Vagina (tissue), 2 donors: Measurements from ENCODE around the gene MRFAP1L1. TPM values are rescaled to one million over a fixed set of nuclear protein-coding genes. Genes with fewer than 3 reads are reported as not detected.
"Not testable (repeated sequence)": the region's sequence is repeated elsewhere in the genome, so short reads cannot be mapped to it uniquely, and the experiment has no call there.

Experiments
- DNase-seq, 2 donors: peaks; one replicate each; pipeline ENCODE4 v3.0.0-alpha.2; 2017; ENCODE audit errors: extremely low spot score in 2 of 2
- H3K27ac ChIP-seq: fragments of 200-600 bp; sonication (generic); one replicate; pipeline ENCODE4 v1.5.1; 2019
- H3K27me3 ChIP-seq: fragments of 200-600 bp; sonication (generic); one replicate; pipeline ENCODE4 v1.5.1; 2019
- H3K36me3 ChIP-seq, 2 donors: fragments of 200-600 bp; sonication (generic); one replicate each; pipeline ENCODE4 v1.5.1; 2017 to 2019
- H3K4me1 ChIP-seq: fragments of 200-600 bp; sonication (generic); one replicate; pipeline ENCODE4 v1.5.1; 2019
- H3K4me3 ChIP-seq, 2 donors: fragments of 200-600 bp; sonication (generic); 1 replicate in 1 of 2; 2 replicates in 1 of 2; pipeline ENCODE4 v1.5.1; 2016 to 2019
- H3K9me3 ChIP-seq: fragments of 200-600 bp; sonication (generic); one replicate; pipeline ENCODE4 v1.5.1; 2019
- POLR2A ChIP-seq, 2 donors: fragments of 450-650 bp; IDR thresholded peaks; one replicate each; pipeline ENCODE4 v1.6.1; 2017; ENCODE audit warnings: antibody characterized with exemption in 2 of 2, mild to moderate bottlenecking in 2 of 2, moderate library complexity in 2 of 2
- POLR2AphosphoS5 ChIP-seq, 2 donors: sonication (generic); formaldehyde crosslinking; IDR thresholded peaks; one replicate each; pipeline ENCODE4 v1.9.0; 2017; ENCODE audit warnings: antibody characterized with exemption in 2 of 2, mild to moderate bottlenecking in 2 of 2, low read depth in 1 of 2; ENCODE audit not compliant: insufficient read depth in 1 of 2
- intact Hi-C: fragments of 100-400 bp; cut with DNase I; formaldehyde crosslinking; loops from one replicate; pipeline ENCODE4 v1.15.1; 2023
- total RNA-seq: library from RNA; depleted of rRNA; stranded (reverse); fragments of >200 nt; gene quantifications from one replicate; pipeline ENCODE4 v1.2.3, GENCODE V29; 2016
- TF ChIP-seq, protein P1 (sequence below), 3 experiments: fragments of 450-650 bp in 2 of 3; fragments of 200-600 bp in 1 of 3; sonication (generic) in 1 of 3; IDR thresholded peaks; one replicate each; pipeline ENCODE4 v1.5.1; 2017 to 2019; ENCODE audit warnings: antibody characterized with exemption in 3 of 3, mild to moderate bottlenecking in 2 of 3, moderate library complexity in 2 of 3

Gene MRFAP1L1
- 73.9 TPM for total RNA-seq

DNA sequence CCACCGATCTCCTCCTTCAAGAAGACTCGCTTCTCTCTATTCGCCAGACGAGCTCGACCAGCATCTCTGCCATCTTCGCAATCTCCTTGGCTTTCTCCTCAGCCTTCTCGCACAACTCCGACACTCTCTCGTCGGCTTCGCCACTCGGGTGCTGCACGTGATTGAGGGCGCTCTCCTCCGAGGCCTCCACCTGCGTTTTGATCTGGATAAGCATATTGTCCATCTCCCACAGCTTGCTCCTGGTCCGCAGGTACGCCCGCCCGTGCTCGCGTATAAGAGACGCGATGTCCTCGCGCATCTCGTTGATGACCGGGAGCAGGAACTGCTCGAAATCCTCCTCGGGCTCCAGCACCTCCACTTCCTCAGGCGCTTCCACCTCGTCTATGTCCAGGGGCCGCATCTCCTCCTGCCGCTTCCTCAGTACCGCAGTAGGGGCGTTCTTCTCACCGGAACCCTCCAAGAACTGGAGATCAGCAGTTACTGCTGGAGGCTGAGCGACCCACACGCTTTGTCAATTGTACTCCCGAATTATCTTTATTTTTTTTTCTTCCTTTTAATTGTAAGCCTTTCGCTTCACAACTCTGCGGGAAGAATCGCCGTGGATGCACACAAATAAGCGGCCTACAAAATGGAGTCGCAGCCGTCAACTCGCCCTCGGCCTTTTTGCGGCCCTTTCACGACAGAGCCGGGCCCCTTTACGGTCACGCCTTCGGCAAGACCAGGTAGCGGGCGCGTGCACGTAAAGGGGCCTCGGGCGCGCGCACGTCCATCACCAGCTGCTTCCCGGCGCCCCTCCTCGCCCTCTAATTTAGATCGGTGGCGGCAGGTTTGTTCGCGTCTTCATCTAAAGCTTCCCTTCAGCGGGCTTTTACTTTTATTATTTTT is at the start of gene MRFAP1L1:
TSS of gene MRFAP1L1 (minus strand) at position 636 of the 885 bp plus-strand sequence. CDS start at position 400, 236 bp downstream.
- no peaks in the 10 kb centered on the region for H3K9me3 ChIP-seq
- peaks cover 47% of the 10 kb centered on the region for H3K4me1 ChIP-seq
- TF ChIP-seq, protein P1, sequence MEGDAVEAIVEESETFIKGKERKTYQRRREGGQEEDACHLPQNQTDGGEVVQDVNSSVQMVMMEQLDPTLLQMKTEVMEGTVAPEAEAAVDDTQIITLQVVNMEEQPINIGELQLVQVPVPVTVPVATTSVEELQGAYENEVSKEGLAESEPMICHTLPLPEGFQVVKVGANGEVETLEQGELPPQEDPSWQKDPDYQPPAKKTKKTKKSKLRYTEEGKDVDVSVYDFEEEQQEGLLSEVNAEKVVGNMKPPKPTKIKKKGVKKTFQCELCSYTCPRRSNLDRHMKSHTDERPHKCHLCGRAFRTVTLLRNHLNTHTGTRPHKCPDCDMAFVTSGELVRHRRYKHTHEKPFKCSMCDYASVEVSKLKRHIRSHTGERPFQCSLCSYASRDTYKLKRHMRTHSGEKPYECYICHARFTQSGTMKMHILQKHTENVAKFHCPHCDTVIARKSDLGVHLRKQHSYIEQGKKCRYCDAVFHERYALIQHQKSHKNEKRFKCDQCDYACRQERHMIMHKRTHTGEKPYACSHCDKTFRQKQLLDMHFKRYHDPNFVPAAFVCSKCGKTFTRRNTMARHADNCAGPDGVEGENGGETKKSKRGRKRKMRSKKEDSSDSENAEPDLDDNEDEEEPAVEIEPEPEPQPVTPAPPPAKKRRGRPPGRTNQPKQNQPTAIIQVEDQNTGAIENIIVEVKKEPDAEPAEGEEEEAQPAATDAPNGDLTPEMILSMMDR (IDR thresholded peaks at IDR 0.05), result no peak
- TF ChIP-seq POLR2AphosphoS5 (IDR thresholded peaks at IDR 0.05; ENCODE audit: insufficient read depth in 1 of 2, low read depth in 1 of 2), result peak; percentile 88 to 98
- no peak for TF ChIP-seq POLR2A (IDR thresholded peaks at IDR 0.05)
- no peaks in the 10 kb centered on the region for H3K36me3 ChIP-seq
- H3K27me3 ChIP-seq, result no peaks in the 10 kb centered on the region
- H3K27ac ChIP-seq, result peak within 1 kb of the TSS; percentile 82
- DNase-seq, result no peak
- intact Hi-C loops, result no loop called here
- peak within 1 kb of the TSS; percentile 83 to 84 for H3K4me3 ChIP-seq

DNA sequence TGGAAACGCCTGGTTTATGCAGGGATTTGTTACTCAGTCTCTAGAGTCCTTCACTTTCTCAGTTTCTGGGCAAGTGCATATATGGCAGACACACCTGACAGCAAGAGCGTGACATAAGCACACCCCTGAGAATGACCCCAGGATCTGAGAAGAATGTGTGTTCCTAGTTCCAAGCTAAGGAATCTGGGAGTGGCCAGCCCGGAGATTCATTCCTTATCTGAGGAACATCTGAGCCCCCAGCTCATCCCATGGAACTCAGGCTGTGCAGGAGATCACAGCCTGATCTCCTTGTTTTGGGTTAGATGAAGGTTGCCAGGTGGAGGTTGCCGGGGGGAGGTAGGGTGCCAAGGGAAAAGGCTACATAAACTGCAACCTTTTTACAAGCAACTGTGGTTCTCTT is 49.1 kb upstream of the MRFAP1L1 start:
- Histone ChIP-seq H3K9me3 (no peaks in the 10 kb centered on the region), H3K27me3 (no peaks in the 10 kb centered on the region), H3K27ac (no peak overlapping the region), H3K4me1 (no peaks in the 10 kb centered on the region), H3K36me3 (no peaks in the 10 kb centered on the region), H3K4me3 (no peak overlapping the region)
- no peak for DNase-seq
- TF ChIP-seq, protein P1 (IDR thresholded peaks at IDR 0.05), result no peak
- TF ChIP-seq POLR2A (IDR thresholded peaks at IDR 0.05), result no peak
- no peak for TF ChIP-seq POLR2AphosphoS5 (IDR thresholded peaks at IDR 0.05; ENCODE audit: insufficient read depth in 1 of 2, low read depth in 1 of 2)
- intact Hi-C loops, result no loop called here

DNA sequence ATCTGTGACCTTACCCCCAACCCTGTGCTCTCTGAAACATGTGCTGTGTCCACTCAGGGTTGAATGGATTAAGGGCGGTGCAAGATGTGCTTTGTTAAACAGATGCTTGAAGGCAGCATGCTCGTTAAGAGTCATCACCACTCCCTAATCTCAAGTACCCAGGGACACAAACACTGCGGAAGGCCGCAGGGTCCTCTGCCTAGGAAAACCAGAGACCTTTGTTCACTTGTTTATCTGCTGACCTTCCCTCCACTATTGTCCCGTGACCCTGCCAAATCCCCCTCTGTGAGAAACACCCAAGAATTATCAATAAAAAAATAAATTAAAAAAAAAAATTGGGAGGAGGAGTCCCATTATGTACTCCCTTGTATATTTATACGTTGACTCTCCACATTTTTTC is 46.7 kb upstream of the MRFAP1L1 start:
- DNase-seq, intact Hi-C loops: not testable (repeated sequence)

DNA sequence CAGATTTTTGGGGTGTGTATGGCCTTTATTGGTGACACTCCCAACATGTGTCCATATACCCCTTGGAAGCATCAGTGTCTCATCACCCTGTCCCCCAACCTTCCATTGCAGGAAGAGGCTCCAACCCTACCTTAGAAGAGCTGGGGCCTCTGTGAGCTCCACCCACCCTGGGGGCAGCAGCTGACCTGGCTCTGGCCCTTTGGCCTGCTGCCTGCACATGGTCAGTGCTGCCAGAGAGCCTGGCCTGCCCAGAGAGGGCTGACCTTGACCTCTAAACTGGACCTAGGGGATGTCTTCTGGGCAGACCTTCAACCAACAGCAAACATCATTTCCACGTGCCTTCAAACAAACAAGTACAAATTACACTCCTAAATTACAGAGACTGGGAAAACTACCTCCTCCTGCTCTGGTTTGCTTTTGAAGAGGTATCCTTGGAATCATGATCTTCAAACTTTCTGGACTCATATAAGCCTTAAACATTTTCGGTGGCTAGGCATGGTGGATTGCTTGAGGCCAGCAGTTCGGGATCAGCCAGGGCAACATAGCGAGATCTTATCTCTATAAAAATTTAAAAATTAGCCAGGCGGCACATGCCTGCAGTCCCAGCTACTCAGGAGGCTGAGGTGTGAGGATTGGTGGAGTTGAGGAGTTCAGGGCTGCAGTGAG is 45.6 kb upstream of the MRFAP1L1 start:
- no peak overlapping the region for H3K27ac ChIP-seq
- H3K27me3 ChIP-seq, result no peaks in the 10 kb centered on the region
- intact Hi-C loops, result no loop called here
- no peaks in the 10 kb centered on the region for H3K9me3 ChIP-seq
- no peak for TF ChIP-seq POLR2A (IDR thresholded peaks at IDR 0.05)
- TF ChIP-seq, protein P1 (IDR thresholded peaks at IDR 0.05), result no peak
- TF ChIP-seq POLR2AphosphoS5 (IDR thresholded peaks at IDR 0.05; ENCODE audit: insufficient read depth in 1 of 2, low read depth in 1 of 2), result no peak
- no peaks in the 10 kb centered on the region for H3K36me3 ChIP-seq
- H3K4me1 ChIP-seq, result peaks cover 7% of the 10 kb centered on the region
- no peak overlapping the region for H3K4me3 ChIP-seq
- DNase-seq, result no peak

More for the DNA sequence above, 46.7 kb upstream of the MRFAP1L1 start:
- not testable (repeated sequence) for H3K36me3 ChIP-seq, H3K4me1 ChIP-seq, H3K27me3 ChIP-seq, H3K4me3 ChIP-seq, H3K9me3 ChIP-seq, H3K27ac ChIP-seq

DNA sequence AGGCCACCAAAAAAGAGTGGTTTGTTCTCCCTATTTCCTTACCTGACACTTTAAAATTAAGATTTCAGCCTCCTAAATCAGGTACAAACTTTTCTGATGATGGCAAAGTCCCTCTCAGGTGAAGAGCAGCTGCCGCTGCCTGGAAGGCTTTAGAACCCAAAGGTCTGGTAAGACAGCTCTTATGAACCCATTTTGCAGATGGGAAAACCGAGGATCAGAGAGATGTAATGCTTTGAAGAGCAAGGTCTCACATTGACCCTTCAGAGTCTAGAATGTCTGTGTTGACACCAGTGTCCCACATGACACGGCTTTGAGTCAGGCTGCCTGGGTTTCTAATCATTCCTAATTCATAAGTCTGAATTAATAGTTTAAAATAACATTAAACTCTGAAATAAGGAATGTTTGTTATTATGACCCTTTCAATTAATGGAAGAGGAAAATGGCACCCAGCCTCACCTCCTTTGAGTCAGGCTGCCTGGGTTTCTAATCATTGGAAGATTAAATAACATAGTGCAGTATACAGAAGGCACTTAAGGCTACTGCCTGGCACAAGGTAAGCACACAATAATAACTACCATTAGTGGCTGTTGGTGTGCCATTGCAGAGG is 44.9 kb upstream of the MRFAP1L1 start:
- TF ChIP-seq POLR2AphosphoS5 (IDR thresholded peaks at IDR 0.05; ENCODE audit: insufficient read depth in 1 of 2, low read depth in 1 of 2), result no peak
- TF ChIP-seq, protein P1 (IDR thresholded peaks at IDR 0.05), result no peak
- no peak for TF ChIP-seq POLR2A (IDR thresholded peaks at IDR 0.05)
- intact Hi-C loops, result no loop called here
- Histone ChIP-seq H3K36me3 (no peaks in the 10 kb centered on the region), H3K27ac (no peak overlapping the region), H3K4me3 (no peak overlapping the region), H3K9me3 (no peaks in the 10 kb centered on the region), H3K4me1 (peaks cover 13% of the 10 kb centered on the region), H3K27me3 (no peaks in the 10 kb centered on the region)
- DNase-seq, result no peak
